Duodenal mucosa (tissue), 2 donors: ENCODE measurements around the gene TTLL11.

Source experiments
- H3K27ac ChIP-seq: one replicate; pipeline ENCODE4 v1.7.0; 2013; ENCODE audit warnings: low read depth, low read length
- H3K27me3 ChIP-seq, 2 donors: one replicate each; pipeline ENCODE4 v1.7.0; 2013; ENCODE audit warnings: low read length in 2 of 2, control low read depth in 1 of 2; ENCODE audit not compliant: insufficient read depth in 2 of 2, control insufficient read depth in 1 of 2
- H3K36me3 ChIP-seq, 2 donors: one replicate each; pipeline ENCODE4 v1.7.0; 2013; ENCODE audit warnings: low read length in 2 of 2, control low read depth in 1 of 2; ENCODE audit not compliant: insufficient read depth in 2 of 2, control insufficient read depth in 1 of 2
- H3K4me1 ChIP-seq, 2 donors: one replicate each; pipeline ENCODE4 v1.7.0; 2013; ENCODE audit warnings: low read length in 2 of 2, control low read depth in 1 of 2; ENCODE audit not compliant: insufficient read depth in 2 of 2, control insufficient read depth in 1 of 2
- H3K4me3 ChIP-seq, 2 donors: one replicate each; pipeline ENCODE4 v1.7.0; 2013; ENCODE audit warnings: low read length in 2 of 2, low read depth in 1 of 2
- H3K9ac ChIP-seq, 2 donors: one replicate each; pipeline ENCODE4 v1.7.0; 2013; ENCODE audit warnings: low read length in 2 of 2, low read depth in 1 of 2
- H3K9me3 ChIP-seq, 2 donors: one replicate each; pipeline ENCODE4 v1.7.0; 2013; ENCODE audit warnings: low read length in 2 of 2, control low read depth in 1 of 2; ENCODE audit not compliant: control insufficient read depth in 1 of 2

The TTLL11 gene

GRCh38 chr9:121819428-121820231, 273.5 kb downstream of the TTLL11 start:
- H3K4me1 ChIP-seq = peaks cover 0 to 5% of the 10 kb centered on the region in 2 donors
- H3K27ac ChIP-seq = no peak overlapping the region
- no peaks in the 10 kb centered on the region for H3K36me3 ChIP-seq
- H3K4me3 ChIP-seq = no peak overlapping the region
- no peak overlapping the region for H3K9ac ChIP-seq
- H3K9me3 ChIP-seq = no peaks in the 10 kb centered on the region
- H3K27me3 ChIP-seq = no peaks in the 10 kb centered on the region

GRCh38 chr9:121818841-121819427, 274.2 kb downstream of the TTLL11 start:
- H3K27me3 ChIP-seq = no peaks in the 10 kb centered on the region
- H3K9ac ChIP-seq = no peak overlapping the region
- no peaks in the 10 kb centered on the region for H3K9me3 ChIP-seq
- H3K27ac ChIP-seq = no peak overlapping the region
- peaks cover 0 to 5% of the 10 kb centered on the region in 2 donors for H3K4me1 ChIP-seq
- H3K4me3 ChIP-seq = no peak overlapping the region
- H3K36me3 ChIP-seq = no peaks in the 10 kb centered on the region

- peaks cover 0 to 5% of the 10 kb centered on the region in 2 donors for H3K4me1 ChIP-seq
Measured at GRCh38 chr9:121818016-121818661, 275.0 kb downstream of the TTLL11 start.

GRCh38 chr9:121817476-121817875, 275.6 kb downstream of the TTLL11 start:
- Histone ChIP-seq H3K9me3 (no peaks in the 10 kb centered on the region), H3K27me3 (no peaks in the 10 kb centered on the region), H3K4me3 (no peak overlapping the region), H3K9ac (no peak overlapping the region), H3K4me1 (peaks cover 0 to 5% of the 10 kb centered on the region in 2 donors), H3K36me3 (no peaks in the 10 kb centered on the region), H3K27ac (no peak overlapping the region)

More at GRCh38 chr9:121818016-121818661, 275.0 kb downstream of the TTLL11 start:
- Histone ChIP-seq H3K27me3 (no peaks in the 10 kb centered on the region), H3K4me3 (no peak overlapping the region), H3K9ac (no peak overlapping the region), H3K27ac (no peak overlapping the region), H3K9me3 (no peaks in the 10 kb centered on the region), H3K36me3 (no peaks in the 10 kb centered on the region)

- no peaks in the 10 kb centered on the region for H3K9me3 ChIP-seq
- H3K9ac ChIP-seq = no peak overlapping the region
- H3K27ac ChIP-seq = no peak overlapping the region
- H3K4me3 ChIP-seq = no peak overlapping the region
- no peaks in the 10 kb centered on the region for H3K36me3 ChIP-seq
- H3K27me3 ChIP-seq = no peaks in the 10 kb centered on the region
- H3K4me1 ChIP-seq = peaks cover 0 to 5% of the 10 kb centered on the region in 2 donors
Measured at GRCh38 chr9:121816845-121817450, 276.2 kb downstream of the TTLL11 start.

- Histone ChIP-seq H3K4me3 (no peak overlapping the region), H3K36me3 (no peaks in the 10 kb centered on the region), H3K4me1 (peaks cover 0 to 5% of the 10 kb centered on the region in 2 donors), H3K9ac (no peak overlapping the region), H3K9me3 (no peaks in the 10 kb centered on the region), H3K27ac (no peak overlapping the region), H3K27me3 (no peaks in the 10 kb centered on the region)
Measured at GRCh38 chr9:121816449-121816817, 276.7 kb downstream of the TTLL11 start.

- peaks cover 0 to 5% of the 10 kb centered on the region in 2 donors for H3K4me1 ChIP-seq
- no peaks in the 10 kb centered on the region for H3K27me3 ChIP-seq
- no peak overlapping the region for H3K9ac ChIP-seq
- no peak overlapping the region for H3K4me3 ChIP-seq
- no peaks in the 10 kb centered on the region for H3K9me3 ChIP-seq
- no peak overlapping the region for H3K27ac ChIP-seq
- no peaks in the 10 kb centered on the region for H3K36me3 ChIP-seq
Measured at GRCh38 chr9:121815546-121816448, 277.3 kb downstream of the TTLL11 start.

- Histone ChIP-seq H3K9ac (no peak overlapping the region), H3K9me3 (no peaks in the 10 kb centered on the region), H3K4me3 (no peak overlapping the region), H3K27me3 (no peaks in the 10 kb centered on the region), H3K36me3 (no peaks in the 10 kb centered on the region), H3K4me1 (peaks cover 0 to 5% of the 10 kb centered on the region in 2 donors), H3K27ac (no peak overlapping the region)
Measured at GRCh38 chr9:121815084-121815483, 278.0 kb downstream of the TTLL11 start.

- H3K4me1 ChIP-seq = peaks cover 0 to 4% of the 10 kb centered on the region in 2 donors
- no peak overlapping the region for H3K27ac ChIP-seq
- H3K4me3 ChIP-seq = no peak overlapping the region
- H3K9me3 ChIP-seq = no peaks in the 10 kb centered on the region
- H3K36me3 ChIP-seq = no peaks in the 10 kb centered on the region
- no peak overlapping the region for H3K9ac ChIP-seq
- no peaks in the 10 kb centered on the region for H3K27me3 ChIP-seq
Measured at GRCh38 chr9:121814594-121814993, 278.5 kb downstream of the TTLL11 start.
